ENCODE measurements around the gene RARRES1. TPM values are rescaled to one million over a fixed set of nuclear protein-coding genes. Genes with fewer than 3 reads are reported as not detected.

RARRES1 gene
- total RNA-seq, 6 experiments from 2014 or later: 1.8 to 9.2 (median 7.0) TPM

GRCh38 chr3:158762701-158763100 is 30.4 kb upstream of the RARRES1 start:
- WGBS (ENCODE audit: insufficient coverage, low coverage, low lambda C conversion rate, missing lambda C conversion rate): 69% methylated on average over 3 of the region's 4 CpGs
- Histone ChIP-seq H3K27me3 (no peaks in the 10 kb centered on the region), H3K4me3 (no peak overlapping the region), H3K4me1 (no peaks in the 10 kb centered on the region), H3K27ac (no peak overlapping the region), H3K9me3 (no peaks in the 10 kb centered on the region), H3K36me3 (no peaks in the 10 kb centered on the region)
- DNase-seq: no peak
- intact Hi-C loops (cut with DNase I): no loop called here
- ATAC-seq: no peak
- no peak for TF ChIP-seq POLR2A (IDR thresholded peaks at IDR 0.05)
- TF ChIP-seq, protein P1, sequence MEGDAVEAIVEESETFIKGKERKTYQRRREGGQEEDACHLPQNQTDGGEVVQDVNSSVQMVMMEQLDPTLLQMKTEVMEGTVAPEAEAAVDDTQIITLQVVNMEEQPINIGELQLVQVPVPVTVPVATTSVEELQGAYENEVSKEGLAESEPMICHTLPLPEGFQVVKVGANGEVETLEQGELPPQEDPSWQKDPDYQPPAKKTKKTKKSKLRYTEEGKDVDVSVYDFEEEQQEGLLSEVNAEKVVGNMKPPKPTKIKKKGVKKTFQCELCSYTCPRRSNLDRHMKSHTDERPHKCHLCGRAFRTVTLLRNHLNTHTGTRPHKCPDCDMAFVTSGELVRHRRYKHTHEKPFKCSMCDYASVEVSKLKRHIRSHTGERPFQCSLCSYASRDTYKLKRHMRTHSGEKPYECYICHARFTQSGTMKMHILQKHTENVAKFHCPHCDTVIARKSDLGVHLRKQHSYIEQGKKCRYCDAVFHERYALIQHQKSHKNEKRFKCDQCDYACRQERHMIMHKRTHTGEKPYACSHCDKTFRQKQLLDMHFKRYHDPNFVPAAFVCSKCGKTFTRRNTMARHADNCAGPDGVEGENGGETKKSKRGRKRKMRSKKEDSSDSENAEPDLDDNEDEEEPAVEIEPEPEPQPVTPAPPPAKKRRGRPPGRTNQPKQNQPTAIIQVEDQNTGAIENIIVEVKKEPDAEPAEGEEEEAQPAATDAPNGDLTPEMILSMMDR (IDR thresholded peaks at IDR 0.05): no peak

DNA sequence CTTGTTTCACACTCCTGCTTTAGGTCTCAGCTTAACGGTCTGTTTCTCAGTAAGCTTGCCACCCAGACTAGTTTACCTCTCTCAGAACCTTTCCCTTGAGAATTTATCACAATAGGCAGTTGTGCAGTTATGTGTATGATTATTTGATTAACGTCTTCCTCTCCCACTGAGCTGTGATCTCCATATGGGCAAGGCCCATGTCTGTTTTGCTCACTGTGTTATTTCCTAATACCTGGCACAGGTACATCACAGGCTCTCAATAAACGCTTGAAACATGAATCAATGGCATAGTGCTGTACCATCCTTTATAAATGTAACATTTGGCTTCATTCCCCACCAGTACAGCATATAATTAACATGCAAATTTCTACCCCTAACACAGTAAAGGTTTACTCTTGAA is 29.1 kb upstream of the RARRES1 start:
- H3K36me3 ChIP-seq: no peaks in the 10 kb centered on the region
- H3K4me1 ChIP-seq: no peaks in the 10 kb centered on the region
- no peak overlapping the region for H3K27ac ChIP-seq
- ATAC-seq (no peak), DNase-seq (no peak)
- no peak for TF ChIP-seq POLR2A (IDR thresholded peaks at IDR 0.05)
- TF ChIP-seq, protein P1 (IDR thresholded peaks at IDR 0.05): no peak
- 63% methylated on average over 3 of the region's 3 CpGs for WGBS (ENCODE audit: insufficient coverage, low coverage, low lambda C conversion rate, missing lambda C conversion rate)
- no peaks in the 10 kb centered on the region for H3K9me3 ChIP-seq
- no peaks in the 10 kb centered on the region for H3K27me3 ChIP-seq
- intact Hi-C loops (cut with DNase I): no loop called here
- no peak overlapping the region for H3K4me3 ChIP-seq

GRCh38 chr3:158755421-158755820 is 23.2 kb upstream of the RARRES1 start:
- H3K9me3 ChIP-seq: no peaks in the 10 kb centered on the region
- H3K27me3 ChIP-seq: no peaks in the 10 kb centered on the region
- no peak for ATAC-seq
- no peak overlapping the region for H3K4me3 ChIP-seq
- WGBS (ENCODE audit: insufficient coverage, low coverage, low lambda C conversion rate, missing lambda C conversion rate): 70% methylated on average over 2 of the region's 2 CpGs
- DNase-seq: no peak
- no peaks in the 10 kb centered on the region for H3K36me3 ChIP-seq
- no peaks in the 10 kb centered on the region for H3K4me1 ChIP-seq
- no peak overlapping the region for H3K27ac ChIP-seq
- TF ChIP-seq, protein P1 (IDR thresholded peaks at IDR 0.05): no peak
- TF ChIP-seq POLR2A (IDR thresholded peaks at IDR 0.05): no peak
- intact Hi-C loops (cut with DNase I): no loop called here

DNA sequence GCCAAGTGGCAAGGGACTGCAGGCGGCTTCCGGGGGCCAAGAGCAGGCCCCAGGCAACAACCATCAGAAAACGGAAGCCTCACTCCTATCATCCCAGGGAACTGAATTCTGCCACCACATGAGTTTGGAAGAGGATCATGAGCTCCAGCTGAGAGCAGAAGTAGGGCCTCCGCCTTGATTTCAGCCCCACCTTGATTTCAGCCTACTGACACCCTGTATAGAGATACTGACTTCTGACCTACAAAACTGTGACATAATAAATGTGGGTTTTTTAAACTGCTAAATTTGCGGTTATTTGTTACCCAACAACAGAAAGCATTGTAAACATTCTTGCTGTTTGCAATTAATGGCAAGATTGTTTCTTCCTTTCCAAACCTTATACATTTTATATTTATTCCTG is 21.6 kb upstream of the RARRES1 start:
- Histone ChIP-seq H3K27ac (no peak overlapping the region), H3K36me3 (no peaks in the 10 kb centered on the region), H3K4me3 (no peak overlapping the region), H3K9me3 (no peaks in the 10 kb centered on the region), H3K27me3 (no peaks in the 10 kb centered on the region), H3K4me1 (no peaks in the 10 kb centered on the region)
- intact Hi-C loops (cut with DNase I): no loop called here
- WGBS (ENCODE audit: insufficient coverage, low coverage, low lambda C conversion rate, missing lambda C conversion rate): 88% methylated on average over 4 of the region's 5 CpGs
- no peak for ATAC-seq
- DNase-seq: no peak
- TF ChIP-seq, protein P1 (IDR thresholded peaks at IDR 0.05): no peak
- TF ChIP-seq POLR2A (IDR thresholded peaks at IDR 0.05): no peak

DNA sequence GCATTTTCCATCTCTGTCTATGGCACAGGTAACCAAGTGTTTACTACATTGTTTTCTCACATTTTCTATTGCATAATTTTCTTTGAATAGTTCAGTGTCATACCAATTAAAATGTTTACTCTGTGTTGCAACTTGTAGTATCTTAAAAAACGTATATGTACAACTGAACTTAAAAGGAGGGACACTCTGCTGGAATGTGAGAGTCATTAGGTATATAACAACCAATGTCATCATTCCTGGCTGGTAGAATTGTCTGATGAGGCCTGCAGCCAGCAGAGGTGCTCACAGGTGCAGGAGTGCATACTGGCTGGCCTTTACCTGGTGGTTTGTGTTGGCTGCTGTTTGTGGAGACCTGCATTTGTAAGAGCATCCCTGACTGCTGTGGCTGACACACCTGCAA is 19.1 kb upstream of the RARRES1 start:
- TF ChIP-seq, protein P1 (IDR thresholded peaks at IDR 0.05): no peak
- no peak for TF ChIP-seq POLR2A (IDR thresholded peaks at IDR 0.05)
- Histone ChIP-seq H3K36me3 (no peaks in the 10 kb centered on the region), H3K27me3 (no peaks in the 10 kb centered on the region), H3K27ac (no peak overlapping the region), H3K9me3 (no peaks in the 10 kb centered on the region), H3K4me1 (no peaks in the 10 kb centered on the region), H3K4me3 (no peak overlapping the region)
- ATAC-seq (no peak), DNase-seq (no peak)
- intact Hi-C loops (cut with DNase I): no loop called here
- 30% methylated on average over 1 of the region's 1 CpG for WGBS (ENCODE audit: insufficient coverage, low coverage, low lambda C conversion rate, missing lambda C conversion rate)
